GM19397 (cell line): ENCODE data around the gene CLEC2D.
A peak's percentile ranks its signal among the peaks of the same experiment; 100 is the strongest.
"Not testable (repeated sequence)": the region's sequence is repeated elsewhere in the genome, so short reads cannot be mapped to it uniquely, and the experiment has no call there.

Source experiments
- ATAC-seq: cut with Tn5 transposase; IDR thresholded peaks from one replicate; pipeline ENCODE4 v1.9.1; 2021; ENCODE audit warnings: mild to moderate bottlenecking, moderate library complexity; ENCODE audit not compliant: unreplicated experiment

CLEC2D gene

GRCh38 chr12:9699269-9699897 lies 29.9 kb downstream of the CLEC2D start:
- ATAC-seq = no peak

- ATAC-seq = no peak
Measured at GRCh38 chr12:9699898-9700605, 30.5 kb downstream of the CLEC2D start.

GRCh38 chr12:9700606-9700956 lies 31.1 kb downstream of the CLEC2D start:
- ATAC-seq = no peak

- no peak for ATAC-seq
Measured at GRCh38 chr12:9701380-9702154, 32.1 kb downstream of the CLEC2D start.

- ATAC-seq = no peak
Measured at GRCh38 chr12:9702255-9702654, 32.7 kb downstream of the CLEC2D start.

- not testable (repeated sequence) for ATAC-seq
Measured at GRCh38 chr12:9704561-9704960, 35.0 kb downstream of the CLEC2D start.

GRCh38 chr12:9706086-9706685 lies 36.7 kb downstream of the CLEC2D start:
- ATAC-seq = no peak

- ATAC-seq = no peak
Measured at GRCh38 chr12:9707356-9707755, 37.8 kb downstream of the CLEC2D start.

GRCh38 chr12:9707864-9708808 lies 38.6 kb downstream of the CLEC2D start:
- ATAC-seq = no peak

- ATAC-seq = no peak
Measured at GRCh38 chr12:9708853-9709252, 39.3 kb downstream of the CLEC2D start.

- no peak for ATAC-seq
Measured at GRCh38 chr12:9710584-9711375, 41.3 kb downstream of the CLEC2D start.

- no peak for ATAC-seq
Measured at GRCh38 chr12:9711664-9712063, 42.2 kb downstream of the CLEC2D start.

- ATAC-seq = peak; percentile 74
Measured at GRCh38 chr12:9713032-9713558, 43.6 kb downstream of the CLEC2D start.

- ATAC-seq = no peak
Measured at GRCh38 chr12:9717070-9717925, 47.8 kb downstream of the CLEC2D start.

GRCh38 chr12:9718968-9719367 lies 49.5 kb downstream of the CLEC2D start:
- ATAC-seq = no peak

GRCh38 chr12:9719790-9720189 lies 50.3 kb downstream of the CLEC2D start:
- ATAC-seq = no peak

GRCh38 chr12:9721394-9722092 lies 52.0 kb downstream of the CLEC2D start:
- peak; percentile 58 for ATAC-seq

- ATAC-seq = no peak
Measured at GRCh38 chr12:9724023-9724422, 54.5 kb downstream of the CLEC2D start.
